ENCODE data around the gene TAS2R40. TPM values are rescaled to one million over a fixed set of nuclear protein-coding genes. Genes with fewer than 3 reads are reported as not detected.

The TAS2R40 gene
- total RNA-seq, 1 experiment from 2014 or later = not detected

DNA sequence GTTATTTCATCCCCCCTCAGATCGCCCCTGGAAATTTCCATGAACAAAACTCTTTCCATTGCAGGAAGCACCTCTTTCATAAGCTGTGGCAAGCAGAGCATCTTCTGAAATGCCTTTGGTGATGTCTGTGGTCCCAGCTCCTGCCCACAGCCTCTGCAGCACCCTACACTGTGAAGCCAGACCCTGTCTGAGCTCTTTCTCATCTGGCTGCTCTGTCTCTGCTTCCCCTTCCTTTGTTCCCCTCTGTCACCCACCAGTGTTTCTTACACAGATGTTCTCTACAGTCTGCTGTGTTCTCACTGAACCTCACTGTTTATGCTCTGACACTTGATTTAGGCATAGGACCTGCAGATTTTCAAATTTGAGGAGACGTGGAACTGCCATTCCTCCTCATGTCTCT, 40.5 kb upstream of the TAS2R40 start:
- TF ChIP-seq CTCF (IDR thresholded peaks at IDR 0.05) (no peak), TCF7L2 (IDR thresholded peaks at IDR 0.05; ENCODE audit: low read depth, low read length) (no peak), REST (IDR thresholded peaks at IDR 0.05; ENCODE audit: insufficient read depth in 1 of 2, low read depth in 2 of 2, low read length in 1 of 2) (no peak), SIN3A (IDR thresholded peaks at IDR 0.05; ENCODE audit: borderline replicate concordance, insufficient read depth, low read depth, low read length) (no peak), POLR2AphosphoS5 (IDR thresholded peaks at IDR 0.05; ENCODE audit: low read depth, low read length) (no peak)
- no peak overlapping the region for H3K4me3 ChIP-seq (ENCODE audit: low read depth in 2 of 2, low read length in 2 of 2)

DNA sequence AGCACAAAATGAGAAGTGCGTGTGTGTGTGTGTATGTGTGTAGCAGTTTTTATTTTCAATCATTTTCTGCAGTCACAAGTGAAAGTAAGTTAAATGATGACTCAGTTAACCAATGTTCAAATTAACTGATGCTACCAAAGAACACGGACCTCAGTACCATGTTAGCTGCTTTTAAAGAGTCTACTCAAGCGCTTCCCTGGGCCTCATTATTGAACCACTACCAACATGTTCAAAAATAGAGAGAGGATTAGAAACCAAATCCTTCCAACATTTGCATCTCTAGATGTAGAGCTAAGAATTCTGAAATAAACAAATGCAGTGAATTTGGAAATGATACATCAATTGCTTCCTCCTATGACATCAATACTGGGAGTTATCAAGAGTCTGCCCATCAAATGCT, 38.8 kb upstream of the TAS2R40 start, which contains the start of gene TAS2R39:
TSS of gene TAS2R39 (plus strand) at position 396 of the 400 bp plus-strand sequence. CDS start at position 396, 0 bp downstream.
- no peak for ATAC-seq
- no peak for DNase-seq (ENCODE audit: low read depth, low spot score)
- Histone ChIP-seq H3K4me1 (ENCODE audit: control insufficient read depth, insufficient read depth, low read length) (no peaks in the 10 kb centered on the region), H3K9me3 (ENCODE audit: control insufficient read depth, insufficient read depth, low read depth, low read length) (peaks cover 3% of the 10 kb centered on the region; the same call in 1 of the 2 replicates), H3K4me3 (ENCODE audit: low read depth in 2 of 2, low read length in 2 of 2) (no peak within 1 kb of the TSS), H3K36me3 (ENCODE audit: control insufficient read depth, insufficient read depth, low read length) (no peaks in the 10 kb centered on the region), H3K27me3 (ENCODE audit: control insufficient read depth, insufficient read depth, low read length) (no peaks in the 10 kb centered on the region), H3K27ac (ENCODE audit: low read length) (no peak within 1 kb of the TSS)
- intact Hi-C loops (cut with micrococcal nuclease; ENCODE audit: unreplicated experiment) (no loop called here), in situ Hi-C loops (cut with HindIII; ENCODE audit: low pct_unique_long_range_greater_than_20kb, low sequenced_read_pairs) (no loop called here)
- POLR2A ChIA-PET = no interaction called here
- TF ChIP-seq CTCF (IDR thresholded peaks at IDR 0.05) = no peak
- no peak for TF ChIP-seq SIN3A (IDR thresholded peaks at IDR 0.05; ENCODE audit: borderline replicate concordance, insufficient read depth, low read depth, low read length)
- no peak for TF ChIP-seq POLR2AphosphoS5 (IDR thresholded peaks at IDR 0.05; ENCODE audit: low read depth, low read length)
- no peak for TF ChIP-seq REST (IDR thresholded peaks at IDR 0.05; ENCODE audit: insufficient read depth in 1 of 2, low read depth in 2 of 2, low read length in 1 of 2)
- no peak for TF ChIP-seq TCF7L2 (IDR thresholded peaks at IDR 0.05; ENCODE audit: low read depth, low read length)
- BruUV-seq (replicated peaks) = no TSS peak
- CTCF ChIA-PET = no interaction called here

More for the DNA sequence above, 40.5 kb upstream of the TAS2R40 start:
- ATAC-seq = no peak
- no peaks in the 10 kb centered on the region for H3K36me3 ChIP-seq (ENCODE audit: control insufficient read depth, insufficient read depth, low read length)
- BruUV-seq (replicated peaks) = no TSS peak
- DNase-seq (ENCODE audit: low read depth, low spot score) = no peak
- H3K4me1 ChIP-seq (ENCODE audit: control insufficient read depth, insufficient read depth, low read length) = no peaks in the 10 kb centered on the region
- in situ Hi-C loops (cut with HindIII; ENCODE audit: low pct_unique_long_range_greater_than_20kb, low sequenced_read_pairs) (no loop called here), intact Hi-C loops (cut with micrococcal nuclease; ENCODE audit: unreplicated experiment) (no loop called here)
- H3K27ac ChIP-seq (ENCODE audit: low read length) = no peak overlapping the region
- peaks cover 3% of the 10 kb centered on the region; the same call in 1 of the 2 replicates for H3K9me3 ChIP-seq (ENCODE audit: control insufficient read depth, insufficient read depth, low read depth, low read length)
- no peaks in the 10 kb centered on the region for H3K27me3 ChIP-seq (ENCODE audit: control insufficient read depth, insufficient read depth, low read length)
- ChIA-PET POLR2A (no interaction called here), CTCF (interaction anchor here (0.6 kb wide), 1 partner anchor 167 kb away, joined by 4 read pairs; no protein-coding TSS in a partner anchor)
